GM12892 (cell line): ENCODE data around the gene CHCHD1.

Experiments used
- POLR2AphosphoS5 ChIP-seq: IDR thresholded peaks from 2 replicates; pipeline ENCODE4 v1.6.1; 2011; ENCODE audit warnings: low read depth, low read length, control low read depth
- TAF1 ChIP-seq: IDR thresholded peaks from 2 replicates; pipeline ENCODE4 v1.6.1; 2011; ENCODE audit warnings: low read depth, mild to moderate bottlenecking, control low read depth, low read length, borderline replicate concordance

DNA sequence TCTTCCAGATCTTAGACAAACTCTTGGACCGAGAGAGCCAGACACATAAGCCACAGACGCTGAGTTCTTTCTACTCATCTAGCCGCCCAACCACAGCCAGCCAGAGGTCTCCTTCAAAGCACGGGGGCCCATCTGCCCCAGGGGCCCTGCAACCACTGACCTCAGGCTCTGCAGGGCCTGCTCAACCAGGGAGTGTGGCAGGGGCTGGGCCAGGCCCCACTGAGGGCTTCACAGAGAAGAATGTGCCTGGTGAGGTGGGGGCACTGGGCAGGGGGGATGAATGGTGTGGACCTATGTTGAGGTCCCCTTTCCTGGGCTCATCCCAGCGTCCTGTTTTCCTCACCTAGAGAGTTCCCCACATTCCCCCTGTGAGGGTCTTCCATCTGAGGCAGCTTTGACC, 14.9 kb downstream of the CHCHD1 start:
- TF ChIP-seq POLR2AphosphoS5 (0 out of 2 replicates have a peak, but pooled peaks have one; percentile 14), TAF1 (no peak)
